Glomerular endothelial cell (primary cell): ENCODE measurements around the gene MAMDC4. TPM values are rescaled to one million over a fixed set of nuclear protein-coding genes. Genes with fewer than 3 reads are reported as not detected.

Experiments used
- DNase-seq: peaks from one replicate; pipeline ENCODE4 v3.0.0-alpha.2; 2011; ENCODE audit warnings: low read depth, low spot score; ENCODE audit errors: extremely low read depth
- total RNA-seq: library from RNA; depleted of rRNA; stranded (reverse); fragments of >200 nt; gene quantifications from 2 replicates; pipeline ENCODE4 v1.2.3, GENCODE V29; 2015

Gene MAMDC4
- total RNA-seq, 1 donor from 2014 or later, result 3.4 TPM

DNA sequence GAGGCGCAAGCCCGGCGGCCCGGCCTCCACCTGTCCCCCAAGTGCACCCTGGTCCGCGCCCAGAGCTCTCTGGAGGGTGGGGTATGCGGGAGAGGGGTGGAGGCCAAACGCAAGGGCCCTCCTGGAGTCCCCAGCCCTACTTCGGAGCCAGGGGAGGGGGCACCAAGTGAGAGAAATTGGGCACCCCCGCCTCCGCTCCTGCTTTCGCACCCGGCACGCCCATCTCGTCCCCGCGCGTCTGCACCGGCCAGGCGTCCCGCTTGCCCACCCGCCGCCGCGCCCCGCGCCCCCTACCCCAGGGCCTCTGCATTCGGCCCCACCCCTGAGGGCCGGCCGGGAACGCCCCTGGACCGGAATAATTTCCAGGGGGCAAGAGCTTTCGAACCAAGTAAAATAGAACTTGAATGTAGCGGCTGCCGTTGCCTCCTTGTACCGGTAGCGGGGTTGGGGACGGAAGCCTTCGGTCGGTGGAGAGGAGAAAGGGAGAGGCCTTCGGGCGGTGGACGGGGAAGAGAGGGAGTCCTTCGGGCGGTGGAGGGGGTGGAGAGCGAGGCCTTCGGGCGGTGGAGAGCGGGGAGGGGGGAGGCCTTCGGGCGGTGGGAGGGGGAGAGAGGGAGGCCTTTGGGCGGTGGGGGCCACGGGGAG is 3.6 kb upstream of the MAMDC4 start:
- DNase-seq, result no peak

DNA sequence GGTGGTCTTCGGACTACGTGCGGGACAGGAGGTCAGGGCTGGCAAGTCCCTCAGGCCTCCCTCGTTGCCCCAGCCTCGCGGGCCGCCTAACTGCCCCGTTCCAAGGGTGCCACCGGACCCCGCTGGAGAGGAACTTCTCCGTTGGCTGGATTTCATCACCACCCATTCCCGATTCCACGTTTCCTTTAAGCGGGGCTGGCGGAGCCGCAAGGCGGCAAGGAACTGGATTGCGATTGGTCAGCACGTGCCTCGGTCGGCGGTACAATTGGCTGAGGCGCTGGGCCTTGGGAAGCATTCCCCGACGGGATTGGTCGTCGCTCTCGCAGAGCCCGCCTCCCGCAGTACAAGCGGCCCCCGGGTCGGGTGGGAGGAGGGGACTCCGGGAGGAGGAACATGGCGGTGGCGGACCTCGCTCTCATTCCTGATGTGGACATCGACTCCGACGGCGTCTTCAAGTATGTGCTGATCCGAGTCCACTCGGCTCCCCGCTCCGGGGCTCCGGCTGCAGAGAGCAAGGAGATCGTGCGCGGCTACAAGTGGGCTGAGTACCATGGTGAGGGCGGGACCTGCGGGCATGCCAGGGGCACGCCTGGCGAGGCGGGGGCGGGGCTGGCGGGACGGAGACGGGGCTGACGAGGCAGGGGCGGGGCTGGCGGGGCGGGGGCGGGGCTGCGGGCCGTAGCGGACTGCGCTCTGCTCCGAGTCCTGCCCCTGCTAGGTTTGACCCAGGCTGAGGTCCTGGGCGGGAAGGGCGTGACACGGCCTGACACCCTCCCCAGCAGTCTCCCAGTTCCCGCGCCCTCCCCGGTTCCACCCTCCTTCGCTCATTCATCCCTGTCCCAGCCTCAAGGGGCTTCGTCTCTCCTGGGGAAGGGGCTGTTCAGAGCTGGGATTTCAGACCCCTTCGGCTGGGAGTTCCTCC is 2.8 kb upstream of the MAMDC4 start, which contains the start of gene PHPT1:
PHPT1 (plus strand) TSS at position 372 of the 922 bp plus-strand sequence; CDS start at position 394, 22 bp downstream.
- peak; percentile 87 for DNase-seq

DNA sequence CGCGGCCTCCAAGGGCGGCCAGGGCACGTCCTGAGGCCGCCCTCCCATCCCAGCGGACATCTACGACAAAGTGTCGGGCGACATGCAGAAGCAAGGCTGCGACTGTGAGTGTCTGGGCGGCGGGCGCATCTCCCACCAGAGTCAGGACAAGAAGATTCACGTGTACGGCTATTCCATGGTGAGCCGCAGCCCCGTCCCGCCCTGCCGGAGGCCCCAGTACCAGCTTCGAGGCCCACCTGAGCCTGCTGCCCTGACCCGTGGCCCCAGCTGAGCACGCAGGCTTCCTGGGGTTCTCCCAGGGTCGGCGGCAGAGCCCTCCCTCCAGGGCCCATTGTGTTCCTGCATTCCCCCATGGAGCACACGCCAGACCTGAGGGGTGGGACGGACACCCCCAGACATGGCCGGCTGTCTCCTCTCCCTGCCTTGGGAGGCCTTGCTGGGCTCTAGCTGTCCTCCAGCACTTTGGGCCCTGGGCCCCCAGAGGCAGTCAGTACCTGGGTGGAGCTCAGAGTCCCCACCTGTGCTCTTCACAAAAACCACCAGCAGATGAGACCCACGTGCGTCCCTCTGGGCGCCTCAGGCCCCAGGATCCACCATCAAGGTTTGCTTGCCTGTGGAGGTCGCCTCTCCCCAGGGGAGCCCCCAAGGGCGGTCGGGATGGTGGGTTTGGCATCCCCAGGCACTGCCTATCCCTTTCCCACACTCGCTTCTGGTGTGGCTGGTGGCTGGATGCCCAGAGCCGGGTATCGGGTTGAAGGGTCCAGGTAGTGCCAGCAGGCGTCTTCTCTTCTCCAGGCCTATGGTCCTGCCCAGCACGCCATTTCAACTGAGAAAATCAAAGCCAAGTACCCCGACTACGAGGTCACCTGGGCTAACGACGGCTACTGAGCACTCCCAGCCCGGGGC is 1.9 kb upstream of the MAMDC4 start:
- DNase-seq, result no peak

DNA sequence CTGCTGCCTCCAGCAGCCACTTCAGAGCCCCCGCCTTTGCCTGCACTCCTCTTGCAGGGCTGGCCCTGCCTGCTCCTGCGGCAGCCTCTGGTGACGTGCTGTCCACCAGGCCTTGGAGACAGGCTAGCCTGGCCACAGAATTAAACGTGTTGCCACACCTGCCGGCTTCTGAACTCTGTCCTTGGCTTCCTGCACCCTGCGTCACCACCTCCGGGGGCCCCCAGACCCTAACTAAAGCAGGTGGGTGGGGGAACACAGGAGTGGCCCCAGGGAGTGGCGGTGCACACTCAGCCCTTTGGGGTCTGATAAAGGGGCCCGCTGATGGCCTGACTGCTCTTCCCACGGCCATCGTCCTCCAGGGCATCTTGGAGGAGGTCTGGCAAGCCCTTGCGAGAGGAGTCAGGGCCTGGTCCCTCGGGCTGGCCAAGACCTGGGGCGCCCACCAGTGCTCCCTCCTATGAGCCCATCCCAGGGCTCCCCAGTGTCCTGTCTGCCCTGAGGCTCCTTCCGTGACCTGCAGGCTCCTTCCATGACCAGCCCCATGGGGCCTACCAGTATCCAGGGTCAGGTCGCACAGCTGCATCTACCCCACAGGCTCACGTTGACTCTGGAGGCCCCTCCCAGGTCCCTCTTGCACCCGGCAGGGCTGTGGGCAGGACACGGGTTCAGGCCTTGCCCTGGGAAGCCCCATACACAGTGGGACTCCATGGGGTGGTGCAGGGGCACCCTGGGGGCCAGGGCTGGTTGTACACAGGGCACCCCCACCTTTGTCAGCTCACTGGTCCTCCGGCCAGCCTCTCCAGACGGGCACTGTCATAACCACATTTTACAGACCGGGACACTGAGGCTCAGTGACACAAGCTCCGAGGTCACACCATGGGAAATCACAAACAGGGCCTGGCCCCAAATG is 1.0 kb upstream of the MAMDC4 start:
- no peak for DNase-seq

DNA sequence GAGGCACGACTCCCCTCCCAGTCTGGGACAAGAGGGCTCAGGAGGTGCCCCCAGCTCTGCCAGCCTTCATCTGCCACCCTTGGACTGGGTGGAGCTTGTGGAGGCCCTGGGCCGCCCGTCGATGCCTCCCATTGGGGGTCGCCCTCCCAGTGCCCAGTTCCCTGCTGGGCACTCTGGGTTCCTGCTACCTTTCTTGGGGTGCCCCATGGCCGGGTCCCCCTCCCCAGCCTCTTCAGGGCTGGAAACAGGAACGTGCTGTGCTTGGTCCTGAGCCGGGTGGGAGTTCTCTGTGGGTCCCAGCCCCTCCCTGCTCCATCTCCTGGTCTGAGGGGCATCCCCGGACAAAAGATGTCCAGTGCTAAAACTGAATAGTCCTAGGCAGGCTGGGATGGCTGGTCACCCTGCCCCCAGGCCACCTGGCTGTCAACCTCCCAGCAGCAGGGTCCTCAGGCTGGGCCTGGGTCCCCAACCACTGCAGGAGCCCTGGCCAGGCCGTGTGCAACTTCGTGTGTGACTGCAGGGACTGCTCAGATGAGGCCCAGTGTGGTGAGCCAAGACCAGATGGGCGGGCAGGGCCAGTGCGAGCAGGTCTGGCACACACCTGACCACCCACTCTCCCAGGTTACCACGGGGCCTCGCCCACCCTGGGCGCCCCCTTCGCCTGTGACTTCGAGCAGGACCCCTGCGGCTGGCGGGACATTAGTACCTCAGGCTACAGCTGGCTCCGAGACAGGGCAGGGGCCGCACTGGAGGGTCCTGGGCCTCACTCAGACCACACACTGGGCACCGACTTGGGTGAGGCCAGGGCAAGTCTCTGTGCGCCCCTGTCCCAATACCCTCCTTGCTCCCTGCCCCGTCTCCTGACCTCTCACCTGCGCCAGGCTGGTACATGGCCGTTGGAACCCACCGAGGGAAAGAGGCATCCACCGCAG is 784 bp downstream of the MAMDC4 start:
- no peak for DNase-seq

DNA sequence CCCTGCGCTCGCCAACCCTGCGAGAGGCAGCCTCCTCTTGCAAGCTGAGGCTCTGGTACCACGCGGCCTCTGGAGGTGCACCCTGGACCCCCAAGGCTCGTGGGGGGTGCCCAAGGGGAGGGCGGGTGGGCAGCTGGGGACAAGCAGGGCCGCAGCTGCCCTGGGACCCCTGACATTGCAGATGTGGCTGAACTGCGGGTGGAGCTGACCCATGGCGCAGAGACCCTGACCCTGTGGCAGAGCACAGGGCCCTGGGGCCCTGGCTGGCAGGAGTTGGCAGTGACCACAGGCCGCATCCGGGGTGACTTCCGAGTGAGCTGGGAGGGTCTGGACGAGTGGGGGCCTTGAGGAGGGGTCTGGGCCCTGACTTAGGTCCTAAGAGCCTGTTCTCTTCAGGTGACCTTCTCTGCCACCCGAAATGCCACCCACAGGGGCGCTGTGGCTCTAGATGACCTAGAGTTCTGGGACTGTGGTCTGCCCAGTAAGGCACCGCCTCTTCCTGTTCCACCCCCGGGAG is 1.5 kb downstream of the MAMDC4 start:
- DNase-seq, result no peak

DNA sequence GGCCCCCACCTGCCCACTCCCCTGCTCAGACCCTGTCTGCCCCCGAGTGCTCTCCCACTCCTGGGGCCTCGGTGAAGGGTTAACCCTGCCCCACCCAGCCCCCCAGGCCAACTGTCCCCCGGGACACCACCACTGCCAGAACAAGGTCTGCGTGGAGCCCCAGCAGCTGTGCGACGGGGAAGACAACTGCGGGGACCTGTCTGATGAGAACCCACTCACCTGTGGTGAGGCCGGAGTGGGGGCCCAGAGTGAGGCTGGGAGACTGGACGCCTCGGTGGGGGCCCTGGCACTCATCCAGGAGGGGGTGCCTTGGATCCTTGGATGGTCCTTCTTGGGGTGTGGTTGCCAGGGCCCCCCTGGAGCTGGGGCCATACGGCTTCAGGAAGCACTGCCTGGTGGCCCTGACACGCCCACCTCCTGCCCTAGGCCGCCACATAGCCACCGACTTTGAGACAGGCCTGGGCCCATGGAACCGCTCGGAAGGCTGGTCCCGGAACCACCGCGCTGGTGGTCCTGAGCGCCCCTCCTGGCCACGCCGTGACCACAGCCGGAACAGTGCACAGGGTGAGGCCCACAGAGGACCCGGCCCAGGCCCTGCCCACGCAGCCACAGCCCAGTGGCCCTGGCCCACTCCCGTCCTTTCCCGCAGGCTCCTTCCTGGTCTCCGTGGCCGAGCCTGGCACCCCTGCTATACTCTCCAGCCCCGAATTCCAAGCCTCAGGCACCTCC is 2.1 kb downstream of the MAMDC4 start:
- DNase-seq, result no peak

DNA sequence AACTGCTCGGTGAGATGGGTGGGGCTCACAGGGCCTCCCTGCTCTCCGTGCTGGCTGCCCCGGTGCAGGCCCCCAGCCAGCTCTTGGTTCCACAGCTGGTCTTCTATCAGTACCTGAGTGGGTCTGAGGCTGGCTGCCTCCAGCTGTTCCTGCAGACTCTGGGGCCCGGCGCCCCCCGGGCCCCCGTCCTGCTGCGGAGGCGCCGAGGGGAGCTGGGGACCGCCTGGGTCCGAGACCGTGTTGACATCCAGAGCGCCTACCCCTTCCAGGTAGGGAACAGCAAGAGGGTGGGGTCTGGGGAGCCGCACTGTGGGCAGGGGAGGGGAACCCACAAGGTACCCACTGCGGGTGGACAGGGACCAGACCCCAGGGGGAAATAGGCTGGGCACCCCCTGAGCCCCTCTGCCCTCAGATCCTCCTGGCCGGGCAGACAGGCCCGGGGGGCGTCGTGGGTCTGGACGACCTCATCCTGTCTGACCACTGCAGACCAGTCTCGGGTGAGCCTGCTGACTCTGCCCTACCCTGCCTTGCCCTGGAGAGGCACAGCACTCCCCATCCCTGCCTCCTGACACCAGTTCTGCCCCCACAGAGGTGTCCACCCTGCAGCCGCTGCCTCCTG is 2.8 kb downstream of the MAMDC4 start:
- DNase-seq, result no peak

DNA sequence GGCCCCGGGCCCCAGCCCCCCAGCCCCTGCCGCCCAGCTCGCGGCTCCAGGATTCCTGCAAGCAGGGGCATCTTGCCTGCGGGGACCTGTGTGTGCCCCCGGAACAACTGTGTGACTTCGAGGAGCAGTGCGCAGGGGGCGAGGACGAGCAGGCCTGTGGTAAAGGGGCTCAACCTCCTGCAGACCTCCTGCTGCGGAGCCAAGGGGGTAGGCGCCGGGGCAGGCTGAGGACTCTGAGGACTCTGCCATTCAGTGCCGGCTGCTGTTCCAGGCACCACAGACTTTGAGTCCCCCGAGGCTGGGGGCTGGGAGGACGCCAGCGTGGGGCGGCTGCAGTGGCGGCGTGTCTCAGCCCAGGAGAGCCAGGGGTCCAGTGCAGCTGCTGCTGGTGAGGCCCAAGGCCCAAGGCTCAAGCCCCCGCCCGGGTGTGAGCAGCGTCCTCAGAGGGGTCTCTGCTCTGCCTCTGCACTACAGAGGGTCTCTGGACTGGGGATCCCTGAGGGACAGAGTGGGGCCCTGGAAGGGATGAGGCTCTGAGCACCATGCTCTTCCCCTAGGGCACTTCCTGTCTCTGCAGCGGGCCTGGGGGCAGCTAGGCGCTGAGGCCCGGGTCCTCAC is 3.4 kb downstream of the MAMDC4 start:
- no peak for DNase-seq

DNA sequence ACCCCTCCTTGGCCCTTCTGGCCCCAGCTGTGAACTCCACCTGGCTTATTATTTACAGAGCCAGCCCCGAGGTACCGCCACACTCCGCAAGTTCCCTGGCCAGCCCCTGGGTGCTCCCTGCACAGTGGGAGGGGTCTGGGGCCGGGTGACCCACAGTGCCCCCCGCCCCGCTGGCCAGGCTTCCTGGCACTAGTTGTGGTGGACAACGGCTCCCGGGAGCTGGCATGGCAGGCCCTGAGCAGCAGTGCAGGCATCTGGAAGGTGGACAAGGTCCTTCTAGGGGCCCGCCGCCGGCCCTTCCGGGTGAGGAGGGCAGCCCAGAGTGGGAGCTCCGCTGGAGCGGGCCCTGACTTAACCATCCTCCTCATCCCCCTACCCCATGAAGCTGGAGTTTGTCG is 3.9 kb downstream of the MAMDC4 start:
- DNase-seq, result no peak

DNA sequence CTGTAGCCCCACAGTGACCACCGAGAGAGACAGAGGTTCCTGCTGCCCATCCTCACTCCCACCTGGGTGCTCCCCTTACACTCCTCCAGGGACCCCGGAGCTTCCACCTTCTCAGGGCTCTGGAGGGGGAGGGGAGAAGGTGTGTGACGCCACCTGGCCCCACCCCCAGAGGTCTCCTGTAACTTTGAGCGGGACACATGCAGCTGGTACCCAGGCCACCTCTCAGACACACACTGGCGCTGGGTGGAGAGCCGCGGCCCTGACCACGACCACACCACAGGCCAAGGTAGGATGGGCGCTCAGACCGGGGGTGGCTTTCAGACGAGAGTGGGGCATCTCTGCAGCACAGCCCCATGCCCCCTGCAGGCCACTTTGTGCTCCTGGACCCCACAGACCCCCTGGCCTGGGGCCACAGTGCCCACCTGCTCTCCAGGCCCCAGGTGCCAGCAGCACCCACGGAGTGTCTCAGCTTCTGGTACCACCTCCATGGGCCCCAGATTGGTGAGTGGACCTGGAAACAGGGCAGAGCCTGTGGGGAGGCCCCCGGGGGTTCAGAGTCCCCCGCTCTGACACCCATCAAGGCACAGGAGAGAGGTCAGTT is 4.5 kb downstream of the MAMDC4 start:
- no peak for DNase-seq

DNA sequence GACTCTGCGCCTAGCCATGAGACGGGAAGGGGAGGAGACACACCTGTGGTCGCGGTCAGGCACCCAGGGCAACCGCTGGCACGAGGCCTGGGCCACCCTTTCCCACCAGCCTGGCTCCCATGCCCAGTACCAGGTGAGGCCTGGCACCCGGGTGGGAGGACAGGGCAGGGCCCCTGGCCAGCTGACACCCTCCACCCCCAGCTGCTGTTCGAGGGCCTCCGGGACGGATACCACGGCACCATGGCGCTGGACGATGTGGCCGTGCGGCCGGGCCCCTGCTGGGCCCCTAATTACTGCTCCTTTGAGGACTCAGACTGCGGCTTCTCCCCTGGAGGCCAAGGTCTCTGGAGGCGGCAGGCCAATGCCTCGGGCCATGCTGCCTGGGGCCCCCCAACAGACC is 5.0 kb downstream of the MAMDC4 start:
- DNase-seq, result no peak

DNA sequence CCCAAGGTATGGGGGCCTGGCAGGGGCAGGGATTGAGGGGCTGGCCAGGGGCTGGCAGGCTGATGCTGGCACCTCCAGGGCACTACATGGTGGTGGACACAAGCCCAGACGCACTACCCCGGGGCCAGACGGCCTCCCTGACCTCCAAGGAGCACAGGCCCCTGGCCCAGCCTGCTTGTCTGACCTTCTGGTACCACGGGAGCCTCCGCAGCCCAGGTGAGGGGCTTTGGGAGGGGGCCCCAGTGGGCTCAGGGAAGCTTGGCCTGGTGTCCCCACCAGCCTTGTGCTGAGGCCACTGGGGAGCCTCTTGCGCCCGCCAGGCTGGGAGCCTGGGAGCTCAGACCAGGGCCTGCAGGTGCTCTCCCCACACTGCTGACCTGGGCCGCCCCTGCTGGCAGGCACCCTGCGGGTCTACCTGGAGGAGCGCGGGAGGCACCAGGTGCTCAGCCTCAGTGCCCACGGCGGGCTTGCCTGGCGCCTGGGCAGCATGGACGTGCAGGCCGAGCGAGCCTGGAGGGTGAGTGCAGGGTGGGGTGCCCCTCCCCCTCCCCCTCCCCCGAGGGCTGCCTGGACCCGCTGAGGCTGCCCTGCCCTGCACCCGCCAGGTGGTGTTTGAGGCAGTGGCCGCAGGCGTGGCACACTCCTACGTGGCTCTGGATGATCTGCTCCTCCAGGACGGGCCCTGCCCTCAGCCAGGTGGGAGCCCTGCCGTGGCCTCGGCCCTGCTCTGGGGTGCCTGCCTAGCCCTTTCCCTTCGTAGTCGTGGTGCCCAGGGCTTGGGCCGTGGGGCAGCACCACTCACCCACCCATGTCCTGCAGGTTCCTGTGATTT is 5.7 kb downstream of the MAMDC4 start:
- DNase-seq, result no peak

DNA sequence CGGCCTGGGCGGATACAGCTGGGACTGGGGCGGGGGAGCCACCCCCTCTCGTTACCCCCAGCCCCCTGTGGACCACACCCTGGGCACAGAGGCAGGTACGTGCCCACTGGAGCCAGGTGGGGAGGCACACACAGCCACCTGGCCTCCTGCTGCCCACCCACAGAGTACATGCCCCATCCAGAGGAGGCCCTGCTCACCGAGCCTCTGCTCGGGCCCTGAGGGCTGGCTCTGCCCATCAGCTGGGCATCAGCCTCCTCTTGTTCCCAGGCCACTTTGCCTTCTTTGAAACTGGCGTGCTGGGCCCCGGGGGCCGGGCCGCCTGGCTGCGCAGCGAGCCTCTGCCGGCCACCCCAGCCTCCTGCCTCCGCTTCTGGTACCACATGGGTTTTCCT is 6.3 kb downstream of the MAMDC4 start:
- no peak for DNase-seq

DNA sequence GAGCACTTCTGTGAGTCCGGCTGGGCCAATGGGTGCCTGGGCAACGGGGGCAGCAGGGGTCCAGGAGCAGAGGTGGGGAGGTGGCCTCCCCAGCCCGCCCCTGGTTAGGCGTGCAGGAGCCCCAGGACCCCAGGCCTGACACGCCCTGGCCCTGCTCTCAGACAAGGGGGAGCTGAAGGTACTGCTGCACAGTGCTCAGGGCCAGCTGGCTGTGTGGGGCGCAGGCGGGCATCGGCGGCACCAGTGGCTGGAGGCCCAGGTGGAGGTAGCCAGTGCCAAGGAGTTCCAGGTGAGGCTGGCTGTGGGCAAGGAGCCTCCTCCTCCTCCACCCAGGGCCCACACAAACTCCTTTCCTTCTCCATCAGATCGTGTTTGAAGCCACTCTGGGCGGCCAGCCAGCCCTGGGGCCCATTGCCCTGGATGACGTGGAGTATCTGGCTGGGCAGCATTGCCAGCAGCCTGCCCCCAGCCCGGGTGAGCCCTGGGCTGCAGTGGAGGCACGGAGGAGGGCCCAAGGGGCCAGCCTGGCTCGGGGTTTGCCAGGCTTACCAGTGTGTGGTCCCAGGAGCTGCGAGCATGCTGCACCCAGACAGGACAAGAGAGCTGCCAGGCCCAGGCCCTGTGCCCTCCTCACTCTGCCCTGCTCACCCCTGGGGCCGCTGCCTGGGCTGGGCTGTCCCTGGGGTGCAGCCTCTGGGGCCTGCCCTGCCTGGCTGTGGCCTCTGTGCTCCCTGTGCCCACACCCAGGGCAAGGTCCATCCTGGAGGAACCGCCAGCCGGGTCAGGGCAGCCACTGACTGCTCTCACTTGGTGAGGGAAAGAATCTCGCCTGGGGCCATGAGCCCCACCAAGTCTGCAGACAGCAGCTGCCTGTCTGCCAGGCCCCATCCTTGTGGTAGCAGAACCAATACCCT is 7.0 kb downstream of the MAMDC4 start:
- no peak for DNase-seq
